Measurements from ENCODE around the gene SEMA3E. TPM values are rescaled to one million over a fixed set of nuclear protein-coding genes. Genes with fewer than 3 reads are reported as not detected.

SEMA3E gene
- total and polyA plus RNA-seq, 9 of the 15 experiments (the other 6 are each of a cell fraction or from before 2014, with no cell fraction given): 0.01 to 1.4 (median 0.14) TPM; not detected in 2

GRCh38 chr7:83550100-83550499 lies 98.8 kb downstream of the SEMA3E start:
- no TSS peak for BruUV-seq (replicated peaks)
- POLR2A ChIA-PET: no interaction called here
- H3K9me3 ChIP-seq (replicated peaks; ENCODE audit: control insufficient read depth, insufficient read depth, low read depth, low read length): peaks cover 1% of the 10 kb centered on the region; the same call in 1 of the 2 replicates
- H3K27me3 ChIP-seq (ENCODE audit: control insufficient read depth in 2 of 2, insufficient read depth in 2 of 2, low read length in 2 of 2): no peaks in the 10 kb centered on the region
- DNase-seq (ENCODE audit: extremely low read depth in 1 of 4, low spot score in 3 of 4): no peak
- no peaks in the 10 kb centered on the region for H3K9me1 ChIP-seq (ENCODE audit: control insufficient read depth, insufficient read depth, low read length)
- 5% methylated on average over 4 of the region's 4 CpGs for WGBS (ENCODE audit: insufficient coverage, low coverage, missing lambda C conversion rate)
- no peaks in the 10 kb centered on the region for H3K79me2 ChIP-seq (ENCODE audit: control insufficient read depth, insufficient read depth, low read length)
- no peak overlapping the region for H3K27ac ChIP-seq (ENCODE audit: extremely low read depth, low read depth, low read length)
- H2AFZ ChIP-seq (ENCODE audit: low read depth, low read length): no peak overlapping the region
- no peak overlapping the region for H3K9ac ChIP-seq (ENCODE audit: insufficient read depth in 1 of 2, low read depth in 2 of 2, low read length in 2 of 2)
- no peaks in the 10 kb centered on the region for H3K4me1 ChIP-seq (replicated peaks in 1 of 2; ENCODE audit: control insufficient read depth in 2 of 2, insufficient read depth in 2 of 2, low read length in 2 of 2)
- H3K4me2 ChIP-seq (ENCODE audit: insufficient read depth, low read length): no peak overlapping the region
- FAIRE-seq: no peak
- no peak for TF ChIP-seq ZNF174 (CRISPR knock-in tag; IDR thresholded peaks at IDR 0.05)
- no peak for TF ChIP-seq HNRNPLL (IDR thresholded peaks at IDR 0.05; ENCODE audit: low read depth, low read length, poor library complexity, severe bottlenecking)
- no peak for TF ChIP-seq RFX1 (IDR thresholded peaks at IDR 0.05)
- no peaks in the 10 kb centered on the region for H3K36me3 ChIP-seq (ENCODE audit: control insufficient read depth, insufficient read depth, low read length)
- no peaks in the 10 kb centered on the region for H4K20me1 ChIP-seq (replicated peaks; ENCODE audit: control insufficient read depth, insufficient read depth, low read length)
- intact Hi-C loops (cut with micrococcal nuclease) (no loop called here), in situ Hi-C loops (cut with MboI) (no loop called here)
- ATAC-seq: no peak
- CTCF ChIA-PET (ENCODE audit: low intra/inter-chr PET ratio): no interaction called here
- no peak overlapping the region for H3K4me3 ChIP-seq

DNA sequence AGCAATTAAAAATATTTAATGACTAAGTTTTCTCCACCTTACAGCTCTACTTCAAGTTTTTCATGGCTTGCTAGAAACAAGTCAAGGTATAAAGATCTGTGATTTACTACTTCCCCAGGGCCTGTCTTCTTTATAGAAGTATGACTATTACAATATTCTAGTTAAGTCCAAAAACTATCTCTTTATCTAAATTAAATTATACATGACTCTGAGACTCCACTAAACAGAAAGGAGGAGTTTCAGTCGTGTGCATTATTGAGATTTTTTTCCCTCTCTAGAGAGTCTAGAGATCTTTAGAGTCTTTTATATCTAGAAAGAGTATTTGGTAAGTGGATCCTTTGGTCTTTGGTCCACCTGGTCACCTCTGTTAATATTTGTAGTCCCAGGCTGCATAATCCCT lies 100.7 kb downstream of the SEMA3E start:
- Histone ChIP-seq H3K9me3 (replicated peaks; ENCODE audit: control insufficient read depth, insufficient read depth, low read depth, low read length) (peaks cover under 1% of the 10 kb centered on the region; the same call in 1 of the 2 replicates), H3K36me3 (ENCODE audit: control insufficient read depth, insufficient read depth, low read length) (no peaks in the 10 kb centered on the region), H3K4me1 (replicated peaks in 1 of 2; ENCODE audit: control insufficient read depth in 2 of 2, insufficient read depth in 2 of 2, low read length in 2 of 2) (no peaks in the 10 kb centered on the region), H3K79me2 (ENCODE audit: control insufficient read depth, insufficient read depth, low read length) (no peaks in the 10 kb centered on the region), H3K9ac (ENCODE audit: insufficient read depth in 1 of 2, low read depth in 2 of 2, low read length in 2 of 2) (no peak overlapping the region), H4K20me1 (replicated peaks; ENCODE audit: control insufficient read depth, insufficient read depth, low read length) (no peaks in the 10 kb centered on the region), H3K9me1 (ENCODE audit: control insufficient read depth, insufficient read depth, low read length) (no peaks in the 10 kb centered on the region), H3K27ac (ENCODE audit: extremely low read depth, low read depth, low read length) (no peak overlapping the region), H2AFZ (ENCODE audit: low read depth, low read length) (no peak overlapping the region), H3K27me3 (ENCODE audit: control insufficient read depth in 2 of 2, insufficient read depth in 2 of 2, low read length in 2 of 2) (no peaks in the 10 kb centered on the region), H3K4me3 (no peak overlapping the region), H3K4me2 (ENCODE audit: insufficient read depth, low read length) (no peak overlapping the region)
- ATAC-seq (no peak), FAIRE-seq (no peak), DNase-seq (ENCODE audit: extremely low read depth in 1 of 4, low spot score in 3 of 4) (no peak)
- intact Hi-C loops (cut with micrococcal nuclease) (no loop called here), in situ Hi-C loops (cut with MboI) (no loop called here)
- CTCF ChIA-PET (ENCODE audit: low intra/inter-chr PET ratio): no interaction called here
- BruUV-seq (replicated peaks): no TSS peak
- WGBS (ENCODE audit: insufficient coverage, low coverage, missing lambda C conversion rate): 0% methylated on average over 1 of the region's 1 CpG
- POLR2A ChIA-PET: no interaction called here
- no peak for TF ChIP-seq ZNF77 (CRISPR knock-in tag; IDR thresholded peaks at IDR 0.05)
- TF ChIP-seq HCFC1 (IDR thresholded peaks at IDR 0.05; ENCODE audit: low read depth, low read length): no peak
- no peak for TF ChIP-seq GATAD2B (IDR thresholded peaks at IDR 0.05; ENCODE audit: borderline replicate concordance)
- TF ChIP-seq RBBP5 (IDR thresholded peaks at IDR 0.05; ENCODE audit: borderline replicate concordance, insufficient read depth, low read length, poor library complexity, severe bottlenecking): no peak
- no peak for TF ChIP-seq TAF7 (tag; IDR thresholded peaks at IDR 0.05)
- TF ChIP-seq, protein P1, sequence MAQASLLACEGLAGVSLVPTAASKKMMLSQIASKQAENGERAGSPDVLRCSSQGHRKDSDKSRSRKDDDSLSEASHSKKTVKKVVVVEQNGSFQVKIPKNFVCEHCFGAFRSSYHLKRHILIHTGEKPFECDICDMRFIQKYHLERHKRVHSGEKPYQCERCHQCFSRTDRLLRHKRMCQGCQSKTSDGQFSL (CRISPR knock-in tag; IDR thresholded peaks at IDR 0.05): no peak
- TF ChIP-seq, protein P1 (tag; IDR thresholded peaks at IDR 0.05): no peak
- no peak for TF ChIP-seq ZBTB26 (CRISPR knock-in tag; IDR thresholded peaks at IDR 0.05)
- TF ChIP-seq SMAD3 (CRISPR knock-in tag; conservative IDR thresholded peaks at IDR 0.05): no peak
- no peak for TF ChIP-seq ZNF398 (CRISPR knock-in tag; IDR thresholded peaks at IDR 0.05)
